ENCODE results near the gene KCNJ14. TPM values are rescaled to one million over a fixed set of nuclear protein-coding genes. Genes with fewer than 3 reads are reported as not detected.

Gene KCNJ14
- polyA plus RNA-seq, 1 experiment: 0.31 TPM

- no peak for DNase-seq (ENCODE audit: low read depth)
- no peaks in the 10 kb centered on the region for H3K36me3 ChIP-seq (ENCODE audit: control insufficient read depth, insufficient read depth, low read length)
- no peak overlapping the region for H3K4me3 ChIP-seq (ENCODE audit: low read depth, low read length)
- TF ChIP-seq, protein P1, sequence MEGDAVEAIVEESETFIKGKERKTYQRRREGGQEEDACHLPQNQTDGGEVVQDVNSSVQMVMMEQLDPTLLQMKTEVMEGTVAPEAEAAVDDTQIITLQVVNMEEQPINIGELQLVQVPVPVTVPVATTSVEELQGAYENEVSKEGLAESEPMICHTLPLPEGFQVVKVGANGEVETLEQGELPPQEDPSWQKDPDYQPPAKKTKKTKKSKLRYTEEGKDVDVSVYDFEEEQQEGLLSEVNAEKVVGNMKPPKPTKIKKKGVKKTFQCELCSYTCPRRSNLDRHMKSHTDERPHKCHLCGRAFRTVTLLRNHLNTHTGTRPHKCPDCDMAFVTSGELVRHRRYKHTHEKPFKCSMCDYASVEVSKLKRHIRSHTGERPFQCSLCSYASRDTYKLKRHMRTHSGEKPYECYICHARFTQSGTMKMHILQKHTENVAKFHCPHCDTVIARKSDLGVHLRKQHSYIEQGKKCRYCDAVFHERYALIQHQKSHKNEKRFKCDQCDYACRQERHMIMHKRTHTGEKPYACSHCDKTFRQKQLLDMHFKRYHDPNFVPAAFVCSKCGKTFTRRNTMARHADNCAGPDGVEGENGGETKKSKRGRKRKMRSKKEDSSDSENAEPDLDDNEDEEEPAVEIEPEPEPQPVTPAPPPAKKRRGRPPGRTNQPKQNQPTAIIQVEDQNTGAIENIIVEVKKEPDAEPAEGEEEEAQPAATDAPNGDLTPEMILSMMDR (IDR thresholded peaks at IDR 0.05; ENCODE audit: insufficient read depth, low read depth, low read length): no peak
- CTCF ChIA-PET: no interaction called here
- H3K27me3 ChIP-seq (ENCODE audit: control insufficient read depth, insufficient read depth, low read length): no peaks in the 10 kb centered on the region
- POLR2A ChIA-PET: no interaction called here
These were observed 26.7 kb upstream of the KCNJ14 start for GRCh38 chr19:48428670-48429069.

- ChIA-PET POLR2A (interaction anchor here (0.6 kb wide), 1 partner anchor 111 kb away, joined by 3 read pairs; a partner anchor contains a TSS), CTCF (interaction anchor here (0.9 to 2.4 kb wide), 3 partner anchors 12 to 124 kb away, joined by 4 to 8 read pairs (median 4); partner anchors contain the start of gene KDELR1)
- DNase-seq (ENCODE audit: low read depth): no peak
- TF ChIP-seq, protein P1 (IDR thresholded peaks at IDR 0.05; ENCODE audit: insufficient read depth, low read depth, low read length): no peak
- Histone ChIP-seq H3K36me3 (ENCODE audit: control insufficient read depth, insufficient read depth, low read length) (no peaks in the 10 kb centered on the region), H3K4me3 (ENCODE audit: low read depth, low read length) (no peak overlapping the region), H3K27me3 (ENCODE audit: control insufficient read depth, insufficient read depth, low read length) (no peaks in the 10 kb centered on the region)
These were observed 22.0 kb upstream of the KCNJ14 start for GRCh38 chr19:48433337-48433736.

DNA sequence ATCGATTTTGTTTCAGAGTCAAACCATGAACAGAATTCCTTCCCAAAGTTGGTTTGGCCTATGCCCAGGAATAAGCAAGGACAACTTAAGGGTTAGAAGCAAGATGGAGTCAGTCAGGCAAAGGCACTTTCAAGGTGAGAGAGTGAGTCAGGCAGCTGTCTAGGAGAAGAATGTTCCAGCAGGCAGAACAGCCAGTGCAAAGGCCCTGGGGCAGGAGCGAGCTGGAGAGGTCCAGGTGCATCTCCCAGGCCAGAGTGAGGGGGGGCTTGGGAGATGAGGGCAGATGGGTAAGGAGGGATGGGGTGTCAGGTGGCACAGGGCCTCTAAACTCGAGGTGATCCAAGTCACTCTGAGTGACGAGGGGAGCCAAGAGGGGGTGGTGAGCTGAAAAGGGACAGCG is 18.8 kb upstream of the KCNJ14 start:
- ChIA-PET CTCF (no interaction called here), POLR2A (no interaction called here)
- TF ChIP-seq, protein P1 (IDR thresholded peaks at IDR 0.05; ENCODE audit: insufficient read depth, low read depth, low read length): no peak
- no peak for DNase-seq (ENCODE audit: low read depth)
- no peaks in the 10 kb centered on the region for H3K36me3 ChIP-seq (ENCODE audit: control insufficient read depth, insufficient read depth, low read length)
- no peak overlapping the region for H3K4me3 ChIP-seq (ENCODE audit: low read depth, low read length)
- H3K27me3 ChIP-seq (ENCODE audit: control insufficient read depth, insufficient read depth, low read length): no peaks in the 10 kb centered on the region

DNA sequence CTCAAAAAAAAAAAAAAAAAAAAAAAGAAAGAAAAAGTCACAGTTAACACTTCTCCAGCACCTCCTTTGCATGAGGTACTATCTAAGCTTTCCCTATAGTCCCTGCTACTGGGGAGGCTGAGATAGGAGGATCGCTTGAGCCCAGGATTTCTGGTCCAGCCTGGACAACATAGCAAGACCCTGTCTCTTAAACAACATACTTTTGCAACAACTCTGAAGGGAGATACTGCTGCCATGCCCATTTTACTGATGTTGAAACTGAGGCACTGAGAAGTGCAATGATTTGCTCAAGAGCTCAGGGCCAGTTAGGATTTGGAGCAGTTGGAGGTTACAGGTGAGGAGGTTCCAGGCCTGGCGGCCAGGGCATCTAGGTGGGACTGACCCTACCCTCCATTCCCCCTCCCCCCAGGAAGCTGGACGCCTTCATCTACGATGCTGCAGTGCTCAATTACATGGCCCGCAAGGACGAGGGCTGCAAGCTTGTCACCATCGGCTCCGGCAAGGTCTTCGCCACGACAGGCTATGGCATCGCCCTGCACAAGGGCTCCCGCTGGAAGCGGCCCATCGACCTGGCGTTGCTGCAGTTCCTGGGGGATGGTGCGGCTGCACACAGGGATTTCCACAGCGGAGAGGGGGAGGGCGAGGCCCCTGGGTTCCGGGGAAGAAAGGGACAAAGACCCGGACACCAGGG is 13.9 kb upstream of the KCNJ14 start:
- CTCF ChIA-PET: interaction anchor here (0.8 to 1.5 kb wide), 3 partner anchors 15 to 50 kb away, joined by 3 to 5 read pairs (median 3); partner anchors contain the start of gene KDELR1
- no peaks in the 10 kb centered on the region for H3K36me3 ChIP-seq (ENCODE audit: control insufficient read depth, insufficient read depth, low read length)
- POLR2A ChIA-PET: interaction anchor here (0.6 kb wide), 1 partner anchor 27 kb away, joined by 26 read pairs; no protein-coding TSS in a partner anchor
- H3K4me3 ChIP-seq (ENCODE audit: low read depth, low read length): no peak overlapping the region
- TF ChIP-seq, protein P1 (IDR thresholded peaks at IDR 0.05; ENCODE audit: insufficient read depth, low read depth, low read length): no peak
- no peak for DNase-seq (ENCODE audit: low read depth)
- H3K27me3 ChIP-seq (ENCODE audit: control insufficient read depth, insufficient read depth, low read length): no peaks in the 10 kb centered on the region

GRCh38 chr19:48442116-48443035 is 13.0 kb upstream of the KCNJ14 start:
- TF ChIP-seq, protein P1 (IDR thresholded peaks at IDR 0.05; ENCODE audit: insufficient read depth, low read depth, low read length): no peak
- Histone ChIP-seq H3K27me3 (ENCODE audit: control insufficient read depth, insufficient read depth, low read length) (no peaks in the 10 kb centered on the region), H3K36me3 (ENCODE audit: control insufficient read depth, insufficient read depth, low read length) (no peaks in the 10 kb centered on the region), H3K4me3 (ENCODE audit: low read depth, low read length) (no peak overlapping the region)
- ChIA-PET CTCF (interaction anchor here (0.8 to 1.5 kb wide), 2 partner anchors 15 to 51 kb away, joined by 3 to 5 read pairs; partner anchors contain the start of gene KDELR1), POLR2A (no interaction called here)
- DNase-seq (ENCODE audit: low read depth): no peak

Measured in BJ (cell line).